IMR-90 (cell line): ENCODE data around the gene CSNK2A1. TPM values are rescaled to one million over a fixed set of nuclear protein-coding genes. Genes with fewer than 3 reads are reported as not detected.

ENCODE experiments used
- ATAC-seq: fragments of 200-7000 bp; cut with Tn5 transposase; 2 replicates; pipeline ENCODE4 v1.9.1; 2020; ENCODE audit warnings: low read depth, mild to moderate bottlenecking, moderate library complexity
- BruUV-seq: library from RNA; stranded (reverse); fragments of 400-500 nt; replicated peaks from 2 replicates; lab custom pipeline; 2021; lab: Mats Ljungman, UMichigan
- CTCF ChIA-PET: fragments of 300-600 bp; formaldehyde crosslinking; extraction: SDS; loops from one replicate; lab custom pipeline; 2021; ENCODE audit warnings: antibody characterized with exemption; lab: Yijun Ruan, JAX
- POLR2A ChIA-PET: fragments of 300-600 bp; sonication (Branson Sonifier 250); formaldehyde crosslinking; loops from one replicate; lab custom pipeline; 2022; ENCODE audit warnings: antibody characterized with exemption; ENCODE audit not compliant: unreplicated experiment; lab: Charles Lee
- DNase-seq: peaks from one replicate; pipeline ENCODE4 v3.0.0; 2013
- H2AFZ ChIP-seq: replicated peaks from 2 replicates; pipeline ENCODE3; 2013; ENCODE audit warnings: low read length, mild to moderate bottlenecking; ENCODE audit not compliant: poor library complexity
- H2AK5ac ChIP-seq: 2 replicates; pipeline ENCODE4 v1.6.1; 2013; ENCODE audit warnings: low read depth, low read length, inconsistent platforms
- H2AK9ac ChIP-seq: replicated peaks from 2 replicates; pipeline ENCODE3; 2013; ENCODE audit warnings: mild to moderate bottlenecking, low read depth, low read length, moderate library complexity; ENCODE audit not compliant: poor library complexity
- H2BK120ac ChIP-seq: 2 replicates; pipeline ENCODE4 v1.6.1; 2013; ENCODE audit warnings: low read depth, low read length, inconsistent platforms
- H2BK15ac ChIP-seq: 3 replicates; pipeline ENCODE4 v1.6.1; 2013; ENCODE audit warnings: low read depth, low read length, inconsistent platforms
- H2BK20ac ChIP-seq: 2 replicates; pipeline ENCODE4 v1.6.1; 2013; ENCODE audit warnings: low read depth, mild to moderate bottlenecking, inconsistent platforms, low read length, moderate library complexity
- H2BK5ac ChIP-seq: 2 replicates; pipeline ENCODE4 v1.6.1; 2013; ENCODE audit warnings: mild to moderate bottlenecking, low read depth, low read length, inconsistent platforms; ENCODE audit not compliant: poor library complexity, severe bottlenecking
- H3K14ac ChIP-seq: replicated peaks from 2 replicates; pipeline ENCODE4 v1.6.1; 2013; ENCODE audit warnings: low read depth, low read length, inconsistent platforms
- H3K18ac ChIP-seq: 2 replicates; pipeline ENCODE4 v1.6.1; 2013; ENCODE audit warnings: low read depth, low read length, control low read depth
- H3K23ac ChIP-seq: 2 replicates; pipeline ENCODE4 v1.6.1; 2013; ENCODE audit warnings: low read depth, low read length, inconsistent platforms
- H3K27ac ChIP-seq: 2 replicates; pipeline ENCODE4 v1.5.1; 2013; ENCODE audit warnings: mild to moderate bottlenecking, control low read depth, low read length; ENCODE audit not compliant: insufficient read depth
- H3K27me3 ChIP-seq: 2 replicates; pipeline ENCODE4 v1.6.1; 2013; ENCODE audit warnings: low read length; ENCODE audit not compliant: control insufficient read depth, insufficient read depth
- H3K36me3 ChIP-seq: 2 replicates; pipeline ENCODE4 v1.6.1; 2013; ENCODE audit warnings: low read length, mixed read lengths; ENCODE audit not compliant: control insufficient read depth, insufficient read depth
- H3K4ac ChIP-seq: 2 replicates; pipeline ENCODE4 v1.6.1; 2013; ENCODE audit warnings: low read depth, low read length, inconsistent platforms
- H3K4me1 ChIP-seq: 2 replicates; pipeline ENCODE4 v1.6.1; 2013; ENCODE audit warnings: low read length, mixed read lengths; ENCODE audit not compliant: control insufficient read depth, insufficient read depth
- H3K4me2 ChIP-seq: 2 replicates; pipeline ENCODE4 v1.6.1; 2013; ENCODE audit warnings: low read depth, mild to moderate bottlenecking, control low read depth, low read length, moderate library complexity
- H3K4me3 ChIP-seq: 2 replicates; pipeline ENCODE4 v1.5.1; 2013; ENCODE audit warnings: low read depth, mild to moderate bottlenecking, control low read depth, low read length, moderate library complexity; ENCODE audit not compliant: insufficient read depth
- H3K56ac ChIP-seq: 2 replicates; pipeline ENCODE4 v1.6.1; 2013; ENCODE audit warnings: low read length, inconsistent platforms; ENCODE audit not compliant: insufficient read depth; ENCODE audit errors: extremely low read depth
- H3K79me1 ChIP-seq, 2 experiments: 2 replicates each; pipeline ENCODE4 v1.6.1; 2013; ENCODE audit warnings: low read length in 2 of 2, inconsistent platforms in 1 of 2, low read depth in 1 of 2
- H3K9ac ChIP-seq: 2 replicates; pipeline ENCODE4 v1.6.1; 2013; ENCODE audit warnings: low read depth, low read length, control low read depth
- H3K9me1 ChIP-seq: 2 replicates; pipeline ENCODE4 v1.6.1; 2013; ENCODE audit warnings: low read length, inconsistent platforms; ENCODE audit not compliant: insufficient read depth
- H3K9me3 ChIP-seq: 2 replicates; pipeline ENCODE4 v1.6.1; 2013; ENCODE audit warnings: low read length; ENCODE audit not compliant: control insufficient read depth, insufficient read depth
- H4K20me1 ChIP-seq: 2 replicates; pipeline ENCODE4 v1.6.1; 2013; ENCODE audit warnings: low read length, inconsistent platforms; ENCODE audit not compliant: insufficient read depth
- H4K5ac ChIP-seq: 2 replicates; pipeline ENCODE4 v1.6.1; 2013; ENCODE audit warnings: mild to moderate bottlenecking, low read depth, low read length, control low read depth
- H4K8ac ChIP-seq, 2 experiments: 2 replicates each; pipeline ENCODE4 v1.6.1; 2013; ENCODE audit warnings: low read depth in 2 of 2, low read length in 2 of 2, control low read depth in 1 of 2, inconsistent platforms in 1 of 2
- H4K91ac ChIP-seq: 2 replicates; pipeline ENCODE4 v1.6.1; 2013; ENCODE audit warnings: low read depth, low read length, inconsistent platforms; ENCODE audit not compliant: insufficient read depth
- BHLHE40 ChIP-seq: fragments of 150-350 bp; IDR thresholded peaks from 2 replicates; pipeline ENCODE4 v1.6.1; 2016; ENCODE audit warnings: mild to moderate bottlenecking, low read depth, low read length
- CEBPB ChIP-seq: IDR thresholded peaks from 2 replicates; pipeline ENCODE4 v1.6.1; 2012; ENCODE audit warnings: low read depth, low read length, improper control_type of control experiment
- CHD1 ChIP-seq: IDR thresholded peaks from 2 replicates; pipeline ENCODE4 v1.6.1; 2012; ENCODE audit warnings: low read depth, low read length, improper control_type of control experiment
- CTCF ChIP-seq: conservative IDR thresholded peaks from 2 replicates; pipeline ENCODE4 v1.5.1; 2012; ENCODE audit warnings: mild to moderate bottlenecking, low read depth, low read length, improper control_type of control experiment
- ELK1 ChIP-seq: fragments of 150-350 bp; IDR thresholded peaks from 2 replicates; pipeline ENCODE4 v1.6.1; 2016; ENCODE audit warnings: low read depth, mild to moderate bottlenecking, low read length, moderate library complexity, borderline replicate concordance
- FOS ChIP-seq: fragments of 150-350 bp; IDR thresholded peaks from 2 replicates; pipeline ENCODE4 v1.6.1; 2016; ENCODE audit warnings: low read depth, low read length
- MAFK ChIP-seq: IDR thresholded peaks from 2 replicates; pipeline ENCODE4 v1.6.1; 2012; ENCODE audit warnings: low read depth, low read length, improper control_type of control experiment
- MAZ ChIP-seq: IDR thresholded peaks from 2 replicates; pipeline ENCODE4 v1.6.1; 2012; ENCODE audit warnings: low read depth, mild to moderate bottlenecking, low read length, improper control_type of control experiment, moderate library complexity, borderline replicate concordance
- MXI1 ChIP-seq: IDR thresholded peaks from 2 replicates; pipeline ENCODE4 v1.6.1; 2012; ENCODE audit warnings: low read depth, mild to moderate bottlenecking, low read length, moderate library complexity, borderline replicate concordance
- NFE2L2 ChIP-seq: fragments of 150-350 bp; IDR thresholded peaks from 2 replicates; pipeline ENCODE4 v1.6.1; 2016; ENCODE audit warnings: low read depth, mild to moderate bottlenecking, low read length
- POLR2A ChIP-seq: IDR thresholded peaks from 2 replicates; pipeline ENCODE4 v1.6.1; 2012; ENCODE audit warnings: mild to moderate bottlenecking, low read depth, low read length
- RAD21 ChIP-seq: IDR thresholded peaks from 2 replicates; pipeline ENCODE4 v1.6.1; 2012; ENCODE audit warnings: low read length, improper control_type of control experiment
- RCOR1 ChIP-seq: IDR thresholded peaks from 2 replicates; pipeline ENCODE4 v1.6.1; 2012; ENCODE audit warnings: mild to moderate bottlenecking, low read length, improper control_type of control experiment; ENCODE audit not compliant: insufficient replicate concordance
- RFX5 ChIP-seq: IDR thresholded peaks from 2 replicates; pipeline ENCODE4 v1.8.0; 2012; ENCODE audit warnings: low read depth, mild to moderate bottlenecking, low read length, moderate library complexity
- SMC3 ChIP-seq: fragments of 150-350 bp; IDR thresholded peaks from 2 replicates; pipeline ENCODE4 v1.6.1; 2016; ENCODE audit warnings: low read depth, mild to moderate bottlenecking, antibody characterized with exemption, low read length, moderate library complexity
- USF2 ChIP-seq: fragments of 150-350 bp; IDR thresholded peaks from 2 replicates; pipeline ENCODE4 v1.6.1; 2017; ENCODE audit warnings: mild to moderate bottlenecking, antibody characterized with exemption, low read length, low read depth
- WGBS, 2 experiments: methylation state at CpG; one replicate each; pipeline versions ENCODE4 v1.1.5 to v1.1.7; 2013; ENCODE audit warnings: missing lambda C conversion rate in 2 of 2; ENCODE audit not compliant: insufficient read length in 1 of 2; ENCODE audit errors: extremely low coverage in 2 of 2; 5-methylcytosine and 5-hydroxymethylcytosine counted together
- dilution Hi-C: fragments of 300-500 bp; cut with HindIII; formaldehyde crosslinking; loops from one replicate; pipeline ENCODE4 v1.14.3; 2018; ENCODE audit warnings: low sequenced_read_pairs; ENCODE audit not compliant: unreplicated experiment
- in situ Hi-C: fragments of 300-500 bp; cut with MboI; formaldehyde crosslinking; loops from 3 replicates; pipeline ENCODE4 v1.14.3; 2019; ENCODE audit warnings: low sequenced_read_pairs, inconsistent platforms, mixed read lengths
- intact Hi-C: fragments of 100-400 bp; cut with micrococcal nuclease; formaldehyde crosslinking; loops from 2 replicates; pipeline ENCODE4 v1.10.0; 2022
- polyA plus RNA-seq, 3 experiments: library from polyadenylated mRNA; depleted of rRNA; stranded (reverse); fragments of >200 nt; gene quantifications; 2 replicates each; pipeline ENCODE4 v1.2.3, GENCODE V29; 2012; ENCODE audit warnings: low replicate concordance in 1 of 3
- total RNA-seq: library from RNA; depleted of rRNA; stranded (reverse); fragments of >200 nt; gene quantifications from 2 replicates; pipeline ENCODE4 v1.2.3, GENCODE V29; 2012

CSNK2A1 gene
- total and polyA plus RNA-seq, 2 of the 4 experiments (the other 2 are of a cell fraction): 86.3 to 151 TPM

- H3K4me3 ChIP-seq: no peak overlapping the region
- H2AFZ ChIP-seq: no peak overlapping the region
- no peak overlapping the region for H2BK120ac ChIP-seq
- H3K79me1 ChIP-seq: peaks cover 17 to 50% of the 10 kb centered on the region in 2 experiments; a peak in 3 of 4 replicates
- H3K9me1 ChIP-seq: peaks cover 6% of the 10 kb centered on the region
- H4K20me1 ChIP-seq: peaks cover 94% of the 10 kb centered on the region
- H2BK15ac ChIP-seq: no peak overlapping the region
- WGBS, 2 experiments: no CpG with 5 or more reads among the region's 5 CpGs
- no peak overlapping the region for H3K23ac ChIP-seq
- intact Hi-C loops (no loop called here), dilution Hi-C loops (no loop called here), in situ Hi-C loops (no loop called here)
- DNase-seq (no peak), ATAC-seq (no peak)
- no peak for TF ChIP-seq SMC3
- no peak for TF ChIP-seq USF2
- TF ChIP-seq FOS: no peak
- no peak for TF ChIP-seq RCOR1
- no peak for TF ChIP-seq RFX5
- TF ChIP-seq ELK1: no peak
- no peak for TF ChIP-seq MAZ
- no peak for TF ChIP-seq CHD1
- TF ChIP-seq MXI1: no peak
- TF ChIP-seq MAFK: no peak
- no peak for TF ChIP-seq POLR2A
- no peak for TF ChIP-seq CTCF
- TF ChIP-seq CEBPB: no peak
- TF ChIP-seq BHLHE40: no peak
- TF ChIP-seq RAD21: no peak
- TF ChIP-seq NFE2L2: no peak
- BruUV-seq: no TSS peak
- no peak overlapping the region for H3K56ac ChIP-seq
- CTCF ChIA-PET: no interaction called here
- H2BK20ac ChIP-seq: no peak overlapping the region
- no peaks in the 10 kb centered on the region for H3K9me3 ChIP-seq
- H3K9ac ChIP-seq: no peak overlapping the region
- H3K4me2 ChIP-seq: no peak overlapping the region
- H3K27ac ChIP-seq: no peak overlapping the region
- H4K5ac ChIP-seq: no peak overlapping the region
- no peak overlapping the region for H4K91ac ChIP-seq
- no peak overlapping the region for H3K4ac ChIP-seq
- H2BK5ac ChIP-seq: no peak overlapping the region
- no peak overlapping the region for H3K18ac ChIP-seq
- H3K14ac ChIP-seq: no peak overlapping the region
- H2AK5ac ChIP-seq: no peak overlapping the region
- H4K8ac ChIP-seq: no peak overlapping the region
- POLR2A ChIA-PET: no interaction called here
- peaks cover 5% of the 10 kb centered on the region for H3K4me1 ChIP-seq
- peaks cover 3% of the 10 kb centered on the region for H3K36me3 ChIP-seq
- H2AK9ac ChIP-seq: no peak overlapping the region
- no peaks in the 10 kb centered on the region for H3K27me3 ChIP-seq
These were observed 10.1 kb downstream of the CSNK2A1 start for GRCh38 chr20:533526-533925.
